ENCODE results near the gene FKBP15.
"Not testable (repeated sequence)": the region's sequence is repeated elsewhere in the genome, so short reads cannot be mapped to it uniquely, and the experiment has no call there.

Gene FKBP15

GRCh38 chr9:113221003-113221799 lies at the start of gene FKBP15, which contains the start of gene SLC31A1:
FKBP15 (minus strand) TSS chr9:113221277; CDS start chr9:113221243, 34 bp downstream.
SLC31A1 (plus strand) TSS chr9:113221544; CDS start chr9:113256149, 34,605 bp downstream.
- DNase-seq: peak; percentile 98

GRCh38 chr9:113269871-113270270 lies 48.8 kb upstream of the FKBP15 start:
- no peak for DNase-seq

GRCh38 chr9:113269355-113269754 lies 48.3 kb upstream of the FKBP15 start:
- no peak for DNase-seq

- no peak for DNase-seq
Measured at GRCh38 chr9:113267911-113268566, 47.0 kb upstream of the FKBP15 start.

- no peak for DNase-seq
Measured at GRCh38 chr9:113266174-113266573, 45.1 kb upstream of the FKBP15 start.

- DNase-seq: no peak
Measured at GRCh38 chr9:113261917-113262671, 41.0 kb upstream of the FKBP15 start.

- DNase-seq: no peak
Measured at GRCh38 chr9:113258282-113258681, 37.2 kb upstream of the FKBP15 start.

- no peak for DNase-seq
Measured at GRCh38 chr9:113257863-113258262, 36.8 kb upstream of the FKBP15 start.

- no peak for DNase-seq
Measured at GRCh38 chr9:113255438-113255837, 34.4 kb upstream of the FKBP15 start.

GRCh38 chr9:113254991-113255390 lies 33.9 kb upstream of the FKBP15 start:
- no peak for DNase-seq

GRCh38 chr9:113250807-113251206 lies 29.7 kb upstream of the FKBP15 start:
- no peak for DNase-seq

- DNase-seq: not testable (repeated sequence)
Measured at GRCh38 chr9:113249661-113250060, 28.6 kb upstream of the FKBP15 start.

GRCh38 chr9:113247640-113248039 lies 26.6 kb upstream of the FKBP15 start:
- no peak for DNase-seq

GRCh38 chr9:113246928-113247327 lies 25.9 kb upstream of the FKBP15 start:
- DNase-seq: no peak

GRCh38 chr9:113245894-113246293 lies 24.8 kb upstream of the FKBP15 start:
- DNase-seq: no peak

- no peak for DNase-seq
Measured at GRCh38 chr9:113244556-113244955, 23.5 kb upstream of the FKBP15 start.

- no peak for DNase-seq
Measured at GRCh38 chr9:113241161-113241560, 20.1 kb upstream of the FKBP15 start.

- DNase-seq: no peak
Measured at GRCh38 chr9:113238859-113239232, 17.8 kb upstream of the FKBP15 start.

- no peak for DNase-seq
Measured at GRCh38 chr9:113238202-113238858, 17.3 kb upstream of the FKBP15 start.

GRCh38 chr9:113237026-113237425 lies 15.9 kb upstream of the FKBP15 start:
- no peak for DNase-seq

GRCh38 chr9:113235701-113236255 lies 14.7 kb upstream of the FKBP15 start:
- not testable (repeated sequence) for DNase-seq

- no peak for DNase-seq
Measured at GRCh38 chr9:113231701-113232100, 10.6 kb upstream of the FKBP15 start.

Measured in CD4-positive, alpha-beta T cell treated with Interleukin-4 for 1 hour (primary cell).